GM19438 (cell line): Measurements from ENCODE around the gene CTSD.

ENCODE experiments used
- ATAC-seq: cut with Tn5 transposase; IDR thresholded peaks from one replicate; pipeline ENCODE4 v1.9.1; 2021; ENCODE audit warnings: low read depth; ENCODE audit not compliant: unreplicated experiment

The CTSD gene

GRCh38 chr11:1782831-1783724, 19.4 kb upstream of the CTSD start:
- no peak for ATAC-seq

GRCh38 chr11:1782031-1782590, 18.4 kb upstream of the CTSD start:
- no peak for ATAC-seq

- ATAC-seq: no peak
These were observed 17.9 kb upstream of the CTSD start for GRCh38 chr11:1781593-1781975.

GRCh38 chr11:1780700-1781592, 17.2 kb upstream of the CTSD start:
- no peak for ATAC-seq

- no peak for ATAC-seq
These were observed 16.3 kb upstream of the CTSD start for GRCh38 chr11:1779806-1780699.

GRCh38 chr11:1779034-1779805, 15.5 kb upstream of the CTSD start:
- no peak for ATAC-seq

- no peak for ATAC-seq
These were observed 14.6 kb upstream of the CTSD start for GRCh38 chr11:1778141-1778911.

- ATAC-seq: no peak
These were observed 14.0 kb upstream of the CTSD start for GRCh38 chr11:1777737-1778136.

- ATAC-seq: no peak
These were observed 13.4 kb upstream of the CTSD start for GRCh38 chr11:1776944-1777715.

GRCh38 chr11:1776331-1776851, 12.7 kb upstream of the CTSD start:
- ATAC-seq: no peak

- ATAC-seq: no peak
These were observed 11.2 kb upstream of the CTSD start for GRCh38 chr11:1774886-1775285.

- ATAC-seq: no peak
These were observed 10.3 kb upstream of the CTSD start for GRCh38 chr11:1773994-1774550.

GRCh38 chr11:1773131-1773993, 9.6 kb upstream of the CTSD start:
- no peak for ATAC-seq

- no peak for ATAC-seq
These were observed 8.8 kb upstream of the CTSD start for GRCh38 chr11:1772270-1773130.

GRCh38 chr11:1771700-1772099, 8.0 kb upstream of the CTSD start:
- no peak for ATAC-seq

GRCh38 chr11:1771273-1771672, 7.5 kb upstream of the CTSD start:
- no peak for ATAC-seq
